ENCODE data around the gene RCAN3. TPM values are rescaled to one million over a fixed set of nuclear protein-coding genes. Genes with fewer than 3 reads are reported as not detected.

RCAN3 gene
- total RNA-seq, 1 experiment from 2014 or later, result 25.6 TPM

GRCh38 chr1:24558455-24558854 is 55.8 kb downstream of the RCAN3 start:
- Histone ChIP-seq H3K9me2 (replicated peaks; ENCODE audit: low read length) (no peaks in the 10 kb centered on the region), H3K79me2 (ENCODE audit: low read length) (no peaks in the 10 kb centered on the region), H3K27ac (ENCODE audit: low read length) (no peak overlapping the region), H3F3A (ENCODE audit: low read length, unreplicated experiment) (no peaks in the 10 kb centered on the region), H4K20me1 (ENCODE audit: low read length) (no peaks in the 10 kb centered on the region), H3K9me3 (ENCODE audit: low read length) (no peaks in the 10 kb centered on the region), H3K4me1 (ENCODE audit: insufficient read depth, low read length) (peaks cover 32% of the 10 kb centered on the region), H2AFZ (ENCODE audit: low read length) (no peak overlapping the region), H3K4me3 (ENCODE audit: low read length) (no peak overlapping the region), H3K36me3 (ENCODE audit: low read depth, low read length) (no peaks in the 10 kb centered on the region), H3K4me2 (ENCODE audit: low read length) (0 out of 2 replicates have a peak overlapping the region, but pooled peaks have one; percentile 4), H3K27me3 (ENCODE audit: low read length) (no peaks in the 10 kb centered on the region), H3K9ac (ENCODE audit: low read length) (no peak overlapping the region)
- ChIA-PET POLR2A (ENCODE audit: unreplicated experiment) (no interaction called here), CTCF (interaction anchor here (0.8 kb wide), 1 partner anchor 143 kb away, joined by 3 read pairs; the partner anchor contains the start of gene NIPAL3)
- no peak for DNase-seq
- intact Hi-C loops (cut with micrococcal nuclease), result no loop called here
- ATAC-seq, result no peak
- BruUV-seq (replicated peaks), result no TSS peak
- no peak for TF ChIP-seq EZH2phosphoT487 (IDR thresholded peaks at IDR 0.05; ENCODE audit: borderline replicate concordance, low read length)
- no peak for TF ChIP-seq EZH2 (IDR thresholded peaks at IDR 0.05; ENCODE audit: low read length, unreplicated experiment)
- TF ChIP-seq, protein P1, sequence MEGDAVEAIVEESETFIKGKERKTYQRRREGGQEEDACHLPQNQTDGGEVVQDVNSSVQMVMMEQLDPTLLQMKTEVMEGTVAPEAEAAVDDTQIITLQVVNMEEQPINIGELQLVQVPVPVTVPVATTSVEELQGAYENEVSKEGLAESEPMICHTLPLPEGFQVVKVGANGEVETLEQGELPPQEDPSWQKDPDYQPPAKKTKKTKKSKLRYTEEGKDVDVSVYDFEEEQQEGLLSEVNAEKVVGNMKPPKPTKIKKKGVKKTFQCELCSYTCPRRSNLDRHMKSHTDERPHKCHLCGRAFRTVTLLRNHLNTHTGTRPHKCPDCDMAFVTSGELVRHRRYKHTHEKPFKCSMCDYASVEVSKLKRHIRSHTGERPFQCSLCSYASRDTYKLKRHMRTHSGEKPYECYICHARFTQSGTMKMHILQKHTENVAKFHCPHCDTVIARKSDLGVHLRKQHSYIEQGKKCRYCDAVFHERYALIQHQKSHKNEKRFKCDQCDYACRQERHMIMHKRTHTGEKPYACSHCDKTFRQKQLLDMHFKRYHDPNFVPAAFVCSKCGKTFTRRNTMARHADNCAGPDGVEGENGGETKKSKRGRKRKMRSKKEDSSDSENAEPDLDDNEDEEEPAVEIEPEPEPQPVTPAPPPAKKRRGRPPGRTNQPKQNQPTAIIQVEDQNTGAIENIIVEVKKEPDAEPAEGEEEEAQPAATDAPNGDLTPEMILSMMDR (conservative IDR thresholded peaks at IDR 0.05; ENCODE audit: low read depth, low read length), result no peak

GRCh38 chr1:24558902-24559791 is 56.5 kb downstream of the RCAN3 start:
- CTCF ChIA-PET, result no interaction called here

More at GRCh38 chr1:24558902-24559791, 56.5 kb downstream of the RCAN3 start:
- POLR2A ChIA-PET (ENCODE audit: unreplicated experiment), result no interaction called here
- H3K4me1 ChIP-seq (ENCODE audit: insufficient read depth, low read length), result peaks cover 32% of the 10 kb centered on the region
- intact Hi-C loops (cut with micrococcal nuclease), result no loop called here
- BruUV-seq (replicated peaks), result no TSS peak
- no peaks in the 10 kb centered on the region for H3K27me3 ChIP-seq (ENCODE audit: low read length)
- H3K9me2 ChIP-seq (replicated peaks; ENCODE audit: low read length), result no peaks in the 10 kb centered on the region
- H3K9ac ChIP-seq (ENCODE audit: low read length), result no peak overlapping the region
- H3K9me3 ChIP-seq (ENCODE audit: low read length), result no peaks in the 10 kb centered on the region
- H3K4me3 ChIP-seq (ENCODE audit: low read length), result no peak overlapping the region
- no peaks in the 10 kb centered on the region for H4K20me1 ChIP-seq (ENCODE audit: low read length)
- no peaks in the 10 kb centered on the region for H3F3A ChIP-seq (ENCODE audit: low read length, unreplicated experiment)
- H3K27ac ChIP-seq (ENCODE audit: low read length), result no peak overlapping the region
- TF ChIP-seq EZH2 (IDR thresholded peaks at IDR 0.05; ENCODE audit: low read length, unreplicated experiment) (no peak), EZH2phosphoT487 (IDR thresholded peaks at IDR 0.05; ENCODE audit: borderline replicate concordance, low read length) (no peak)
- TF ChIP-seq, protein P1 (conservative IDR thresholded peaks at IDR 0.05; ENCODE audit: low read depth, low read length), result no peak
- H3K79me2 ChIP-seq (ENCODE audit: low read length), result no peaks in the 10 kb centered on the region
- peak overlapping the region; percentile 24 for H3K4me2 ChIP-seq (ENCODE audit: low read length)
- no peaks in the 10 kb centered on the region for H3K36me3 ChIP-seq (ENCODE audit: low read depth, low read length)
- peak; percentile 86 for ATAC-seq
- H2AFZ ChIP-seq (ENCODE audit: low read length), result no peak overlapping the region
- DNase-seq, result peak; percentile 88

All from PC-3 (cell line).